ENCODE data around the gene ITSN2. TPM values are rescaled to one million over a fixed set of nuclear protein-coding genes. Genes with fewer than 3 reads are reported as not detected.
A peak's percentile ranks its signal among the peaks of the same experiment; 100 is the strongest.
"Not testable (repeated sequence)": the region's sequence is repeated elsewhere in the genome, so short reads cannot be mapped to it uniquely, and the experiment has no call there.

ITSN2 gene
- total RNA-seq, 2 donors from 2014 or later, result 45.6 to 64.6 TPM

- peaks cover 98% of the 10 kb centered on the region for H3K36me3 Mint-ChIP-seq (ENCODE audit: low read depth)
- no peak overlapping the region for H3K27ac Mint-ChIP-seq
- no peak overlapping the region for H3K4me3 Mint-ChIP-seq
- peaks cover 4% of the 10 kb centered on the region for H3K4me1 Mint-ChIP-seq
- no peaks in the 10 kb centered on the region for H3K9me3 Mint-ChIP-seq
- no peaks in the 10 kb centered on the region for H3K27me3 Mint-ChIP-seq
- ATAC-seq (replicated peaks), result no peak
These were observed 148.9 kb downstream of the ITSN2 start for GRCh38 chr2:24211408-24211807.

DNA sequence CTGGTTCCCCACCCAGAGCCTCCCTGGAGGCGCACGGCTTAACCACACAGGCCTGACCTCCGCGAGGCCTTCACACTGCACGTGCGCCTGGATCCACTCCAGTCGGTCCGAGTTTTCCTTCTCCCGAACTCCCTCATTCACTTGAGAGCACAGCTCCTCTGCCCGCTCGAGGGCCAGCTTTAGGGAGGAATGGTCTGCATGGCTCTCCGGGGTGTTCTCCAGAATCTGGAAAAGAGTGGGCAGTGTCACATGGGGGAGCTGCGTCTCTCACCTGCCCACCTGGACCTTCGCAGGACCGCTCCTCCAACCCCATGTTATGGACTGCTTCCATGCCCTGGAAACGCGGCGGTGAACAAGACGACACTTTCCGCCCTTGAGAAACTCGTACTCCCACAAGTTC lies 149.6 kb downstream of the ITSN2 start:
- Mint-ChIP-seq H3K27me3 (no peaks in the 10 kb centered on the region), H3K4me3 (no peak overlapping the region), H3K27ac (no peak overlapping the region), H3K9me3 (no peaks in the 10 kb centered on the region), H3K4me1 (no peaks in the 10 kb centered on the region), H3K36me3 (ENCODE audit: low read depth) (peaks cover 97% of the 10 kb centered on the region)
- ATAC-seq (replicated peaks), result no peak

GRCh38 chr2:24210106-24210455 lies 150.3 kb downstream of the ITSN2 start:
- H3K36me3 Mint-ChIP-seq (ENCODE audit: low read depth), result peaks cover 97% of the 10 kb centered on the region
- H3K9me3 Mint-ChIP-seq, result no peaks in the 10 kb centered on the region
- no peaks in the 10 kb centered on the region for H3K4me1 Mint-ChIP-seq
- no peaks in the 10 kb centered on the region for H3K27me3 Mint-ChIP-seq
- H3K4me3 Mint-ChIP-seq, result no peak overlapping the region
- H3K27ac Mint-ChIP-seq, result no peak overlapping the region
- ATAC-seq (replicated peaks), result no peak

DNA sequence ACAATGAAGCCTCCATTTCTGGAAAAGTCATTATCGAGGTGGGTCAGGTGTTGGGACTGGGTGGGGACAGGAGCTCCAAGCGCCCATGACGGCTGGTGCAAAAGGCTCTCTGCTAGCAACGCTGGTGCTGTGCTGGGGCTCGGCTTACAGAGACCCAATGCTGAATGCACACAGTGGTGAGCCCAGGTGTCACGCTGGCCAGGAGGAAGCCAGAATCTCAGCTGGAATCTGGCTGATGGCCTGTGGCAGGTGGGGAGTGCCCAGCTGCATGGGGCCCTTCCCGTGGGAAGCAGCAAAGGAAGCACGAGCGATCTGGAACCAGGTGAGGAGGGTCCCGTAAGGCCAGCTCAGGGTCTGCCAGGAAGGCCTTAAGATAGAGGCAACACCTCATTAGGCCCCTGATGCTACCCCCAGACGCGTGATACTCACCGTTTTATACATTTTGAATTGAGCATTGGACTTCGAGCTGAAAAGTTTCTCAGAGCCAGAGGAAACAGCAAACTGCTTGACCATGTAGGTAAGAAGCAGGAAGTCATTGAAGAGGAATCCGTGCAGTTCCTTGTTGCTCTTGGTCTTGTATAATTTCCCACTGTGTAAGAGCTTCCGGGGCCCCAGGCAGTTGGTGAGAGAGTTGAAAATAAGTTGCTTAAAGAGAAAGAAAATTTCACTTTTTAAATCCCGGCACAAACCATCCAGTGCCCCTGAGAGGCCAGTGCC lies 150.8 kb downstream of the ITSN2 start:
- H3K27ac Mint-ChIP-seq, result no peak overlapping the region
- no peaks in the 10 kb centered on the region for H3K9me3 Mint-ChIP-seq
- no peaks in the 10 kb centered on the region for H3K4me1 Mint-ChIP-seq
- H3K27me3 Mint-ChIP-seq, result no peaks in the 10 kb centered on the region
- H3K4me3 Mint-ChIP-seq, result no peak overlapping the region
- ATAC-seq (replicated peaks), result no peak
- peaks cover 95% of the 10 kb centered on the region for H3K36me3 Mint-ChIP-seq (ENCODE audit: low read depth)

DNA sequence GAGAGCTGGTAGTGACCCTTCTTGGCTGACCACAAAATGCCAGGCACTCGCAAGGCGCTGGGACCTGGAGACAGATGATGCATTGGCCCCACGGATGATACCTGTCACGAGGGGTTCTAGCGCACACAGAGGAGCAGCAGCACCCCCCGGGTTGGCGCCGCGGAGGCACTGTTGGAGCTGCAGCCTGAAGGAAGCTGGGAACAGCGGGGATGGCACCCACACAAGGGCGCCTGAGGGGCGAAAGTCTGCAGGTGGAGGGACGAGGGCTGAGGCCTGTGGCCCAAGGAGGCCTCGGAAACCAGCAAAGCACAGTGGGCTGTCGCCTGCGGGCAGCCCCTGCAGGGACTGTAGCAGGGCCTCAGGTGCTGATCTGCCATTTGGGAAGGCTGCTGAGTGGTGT lies 151.8 kb downstream of the ITSN2 start:
- H3K36me3 Mint-ChIP-seq (ENCODE audit: low read depth), result peaks cover 97% of the 10 kb centered on the region
- no peaks in the 10 kb centered on the region for H3K9me3 Mint-ChIP-seq
- H3K27ac Mint-ChIP-seq, result no peak overlapping the region
- no peaks in the 10 kb centered on the region for H3K27me3 Mint-ChIP-seq
- no peak overlapping the region for H3K4me3 Mint-ChIP-seq
- H3K4me1 Mint-ChIP-seq, result no peaks in the 10 kb centered on the region
- ATAC-seq (replicated peaks), result no peak

GRCh38 chr2:24207359-24207758 lies 153.0 kb downstream of the ITSN2 start:
- Mint-ChIP-seq H3K36me3 (ENCODE audit: low read depth) (peaks cover 97% of the 10 kb centered on the region), H3K27me3 (no peaks in the 10 kb centered on the region), H3K9me3 (no peaks in the 10 kb centered on the region), H3K4me3 (no peak overlapping the region), H3K27ac (peak overlapping the region; percentile 31), H3K4me1 (no peaks in the 10 kb centered on the region)
- ATAC-seq (replicated peaks), result no peak

GRCh38 chr2:24206714-24207113 lies 153.6 kb downstream of the ITSN2 start:
- Mint-ChIP-seq H3K27me3 (no peaks in the 10 kb centered on the region), H3K4me1 (no peaks in the 10 kb centered on the region), H3K27ac (peak overlapping the region; percentile 31), H3K36me3 (ENCODE audit: low read depth) (peaks cover 97% of the 10 kb centered on the region), H3K4me3 (no peak overlapping the region), H3K9me3 (no peaks in the 10 kb centered on the region)
- ATAC-seq (replicated peaks), result no peak

- Mint-ChIP-seq H3K4me1 (no peaks in the 10 kb centered on the region), H3K27ac (peak overlapping the region; percentile 31), H3K4me3 (no peak overlapping the region), H3K36me3 (ENCODE audit: low read depth) (peaks cover 97% of the 10 kb centered on the region), H3K9me3 (no peaks in the 10 kb centered on the region), H3K27me3 (no peaks in the 10 kb centered on the region)
- no peak for ATAC-seq (replicated peaks)
These were observed 154.1 kb downstream of the ITSN2 start for GRCh38 chr2:24206242-24206641.

DNA sequence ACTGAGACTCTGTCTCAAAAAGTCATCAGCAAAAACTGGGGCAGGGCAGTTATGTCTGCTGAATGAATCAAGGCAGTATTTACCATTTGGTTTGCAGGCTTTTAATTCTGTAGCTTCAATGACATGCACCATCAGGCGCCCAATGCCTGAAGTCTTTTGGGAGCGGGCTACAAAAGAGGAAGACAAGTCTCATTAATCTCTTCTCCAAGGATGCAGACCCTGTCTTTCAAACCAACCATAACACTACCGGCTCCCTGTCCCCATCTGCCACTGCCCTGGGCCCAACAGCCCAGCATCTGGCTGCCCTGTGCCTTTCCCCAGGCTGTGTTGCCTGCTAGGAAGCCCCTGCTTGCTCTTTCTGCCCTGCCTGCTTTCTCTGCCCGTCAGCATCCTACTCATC lies 155.2 kb downstream of the ITSN2 start:
- no peak overlapping the region for H3K4me3 Mint-ChIP-seq
- no peaks in the 10 kb centered on the region for H3K9me3 Mint-ChIP-seq
- H3K36me3 Mint-ChIP-seq (ENCODE audit: low read depth), result peaks cover 92% of the 10 kb centered on the region
- no peaks in the 10 kb centered on the region for H3K4me1 Mint-ChIP-seq
- H3K27me3 Mint-ChIP-seq, result no peaks in the 10 kb centered on the region
- no peak for ATAC-seq (replicated peaks)
- no peak overlapping the region for H3K27ac Mint-ChIP-seq

GRCh38 chr2:24204505-24204904 lies 155.8 kb downstream of the ITSN2 start:
- H3K4me1 Mint-ChIP-seq, result no peaks in the 10 kb centered on the region
- H3K36me3 Mint-ChIP-seq (ENCODE audit: low read depth), result peaks cover 86% of the 10 kb centered on the region

GRCh38 chr2:24203787-24204150 lies 156.6 kb downstream of the ITSN2 start:
- Mint-ChIP-seq H3K27ac (no peak overlapping the region), H3K4me3 (no peak overlapping the region), H3K4me1 (no peaks in the 10 kb centered on the region), H3K27me3 (no peaks in the 10 kb centered on the region), H3K36me3 (ENCODE audit: low read depth) (peaks cover 78% of the 10 kb centered on the region), H3K9me3 (no peaks in the 10 kb centered on the region)
- ATAC-seq (replicated peaks), result no peak

More at GRCh38 chr2:24204505-24204904, 155.8 kb downstream of the ITSN2 start:
- Mint-ChIP-seq H3K9me3 (no peaks in the 10 kb centered on the region), H3K4me3 (no peak overlapping the region), H3K27me3 (no peaks in the 10 kb centered on the region), H3K27ac (no peak overlapping the region)
- ATAC-seq (replicated peaks), result no peak

DNA sequence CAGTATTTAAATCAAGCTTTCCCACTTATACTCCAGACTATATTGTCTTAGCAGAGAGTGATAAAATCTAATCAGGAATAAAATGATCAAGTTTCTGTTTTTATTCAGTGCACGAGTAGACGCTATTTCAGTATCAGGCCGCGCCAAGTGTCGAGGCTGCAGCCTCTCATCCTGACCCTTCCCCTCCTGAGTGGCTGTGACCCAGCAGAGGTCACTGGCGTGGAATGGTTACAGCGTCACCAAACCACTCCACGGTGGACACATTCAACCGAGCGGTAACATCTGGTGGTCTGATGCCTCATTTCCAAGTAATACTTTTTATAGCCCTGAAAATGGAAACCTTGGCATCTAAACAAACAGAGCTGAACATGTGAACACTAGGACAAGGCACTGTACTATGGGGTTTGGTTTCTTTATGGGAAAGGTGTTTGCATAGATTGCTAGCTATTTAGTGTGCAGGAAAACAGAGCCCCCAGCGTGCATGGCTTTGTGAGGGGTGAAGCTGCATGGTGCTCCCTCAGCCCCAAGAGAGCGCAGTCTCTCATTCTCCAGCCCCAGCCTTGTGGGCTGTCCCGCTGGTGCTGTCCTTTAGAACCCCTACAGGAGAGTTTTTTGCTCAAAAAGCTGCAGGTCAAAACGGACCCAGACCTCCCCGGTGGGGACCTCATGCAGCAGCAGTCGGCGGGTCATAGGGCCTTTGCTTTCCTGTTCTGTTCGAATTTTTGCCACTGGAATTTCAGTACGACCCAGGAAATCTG lies 157.1 kb downstream of the ITSN2 start:
- H3K36me3 Mint-ChIP-seq (ENCODE audit: low read depth), result peaks cover 73% of the 10 kb centered on the region
- ATAC-seq (replicated peaks), result no peak
- H3K27ac Mint-ChIP-seq, result no peak overlapping the region
- H3K4me1 Mint-ChIP-seq, result no peaks in the 10 kb centered on the region
- H3K9me3 Mint-ChIP-seq, result no peaks in the 10 kb centered on the region
- H3K4me3 Mint-ChIP-seq, result no peak overlapping the region
- H3K27me3 Mint-ChIP-seq, result no peaks in the 10 kb centered on the region

DNA sequence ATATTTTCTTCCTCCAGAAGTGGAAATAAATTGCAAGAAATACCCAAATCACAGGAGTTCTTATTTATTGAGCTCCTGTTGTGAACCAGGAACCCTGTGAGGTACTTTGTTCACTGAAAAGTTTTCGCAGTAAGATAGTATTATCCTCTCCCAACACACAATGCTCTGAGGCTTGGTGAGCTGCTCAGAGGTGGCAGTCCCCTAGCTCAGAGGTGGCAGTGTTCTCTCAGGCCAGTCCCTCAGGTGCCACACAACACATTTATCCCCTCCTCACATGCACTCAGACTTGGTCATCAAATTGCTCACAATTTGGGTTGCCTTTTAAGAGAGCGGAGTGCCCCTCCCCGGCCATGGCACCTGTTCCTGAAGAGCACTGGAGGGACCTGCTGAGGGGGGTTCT lies 159.5 kb downstream of the ITSN2 start:
- H3K27me3 Mint-ChIP-seq, result no peaks in the 10 kb centered on the region
- peaks cover 5% of the 10 kb centered on the region for H3K9me3 Mint-ChIP-seq
- H3K4me1 Mint-ChIP-seq, result no peaks in the 10 kb centered on the region
- no peak overlapping the region for H3K4me3 Mint-ChIP-seq
- H3K36me3 Mint-ChIP-seq (ENCODE audit: low read depth), result peaks cover 49% of the 10 kb centered on the region
- no peak overlapping the region for H3K27ac Mint-ChIP-seq
- no peak for ATAC-seq (replicated peaks)

DNA sequence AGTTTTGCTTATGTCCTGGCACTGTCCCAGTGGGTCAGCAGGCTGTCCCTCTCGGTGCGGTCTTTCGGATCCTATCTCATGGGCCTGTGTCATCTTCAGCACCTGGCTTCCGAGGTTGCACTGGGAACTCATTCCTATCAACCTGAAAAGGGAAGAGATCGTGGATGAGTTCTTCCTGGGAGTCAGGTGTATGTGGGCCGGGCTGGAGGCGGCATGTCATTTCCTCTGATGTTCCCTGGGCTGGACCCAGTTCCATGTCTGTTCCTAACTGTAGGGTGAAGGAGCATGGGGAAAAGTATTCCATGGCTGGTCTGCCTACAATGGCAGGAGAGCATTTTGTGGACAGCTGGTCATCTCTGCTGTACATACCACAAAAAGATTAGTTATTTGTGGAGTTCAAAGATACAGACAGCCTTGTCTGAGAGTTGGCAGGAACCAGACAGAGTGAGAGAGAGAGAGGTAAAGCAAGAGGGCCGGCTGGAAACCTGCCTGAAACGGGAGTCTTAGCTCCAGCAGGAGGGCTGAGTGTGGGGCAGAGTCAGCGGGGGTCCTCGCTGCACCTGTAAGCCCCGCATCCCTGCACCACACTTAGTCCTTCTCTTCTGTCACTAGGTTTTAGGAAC lies 160.3 kb downstream of the ITSN2 start:
- Mint-ChIP-seq H3K36me3 (ENCODE audit: low read depth) (peaks cover 42% of the 10 kb centered on the region), H3K27ac (no peak overlapping the region), H3K4me3 (no peak overlapping the region), H3K27me3 (no peaks in the 10 kb centered on the region), H3K4me1 (no peaks in the 10 kb centered on the region), H3K9me3 (peaks cover 5% of the 10 kb centered on the region)
- no peak for ATAC-seq (replicated peaks)

- H3K4me3 Mint-ChIP-seq; H3K27ac Mint-ChIP-seq; H3K4me1 Mint-ChIP-seq; H3K27me3 Mint-ChIP-seq; H3K9me3 Mint-ChIP-seq; ATAC-seq (replicated peaks): not testable (repeated sequence)
- peaks cover 16% of the 10 kb centered on the region for H3K36me3 Mint-ChIP-seq (ENCODE audit: low read depth)
These were observed 163.1 kb downstream of the ITSN2 start for GRCh38 chr2:24197213-24197612.

Data from activated T-helper 17 cell treated with anti-CD3 and anti-CD28 coated beads, Interleukin-2, amount 50 U/mL, for 72 hours (primary cell).